ENCODE data around the gene PSMD13.

PSMD13 gene

GRCh38 chr11:198236-198806, 38.5 kb upstream of the PSMD13 start:
- TF ChIP-seq, protein P1, sequence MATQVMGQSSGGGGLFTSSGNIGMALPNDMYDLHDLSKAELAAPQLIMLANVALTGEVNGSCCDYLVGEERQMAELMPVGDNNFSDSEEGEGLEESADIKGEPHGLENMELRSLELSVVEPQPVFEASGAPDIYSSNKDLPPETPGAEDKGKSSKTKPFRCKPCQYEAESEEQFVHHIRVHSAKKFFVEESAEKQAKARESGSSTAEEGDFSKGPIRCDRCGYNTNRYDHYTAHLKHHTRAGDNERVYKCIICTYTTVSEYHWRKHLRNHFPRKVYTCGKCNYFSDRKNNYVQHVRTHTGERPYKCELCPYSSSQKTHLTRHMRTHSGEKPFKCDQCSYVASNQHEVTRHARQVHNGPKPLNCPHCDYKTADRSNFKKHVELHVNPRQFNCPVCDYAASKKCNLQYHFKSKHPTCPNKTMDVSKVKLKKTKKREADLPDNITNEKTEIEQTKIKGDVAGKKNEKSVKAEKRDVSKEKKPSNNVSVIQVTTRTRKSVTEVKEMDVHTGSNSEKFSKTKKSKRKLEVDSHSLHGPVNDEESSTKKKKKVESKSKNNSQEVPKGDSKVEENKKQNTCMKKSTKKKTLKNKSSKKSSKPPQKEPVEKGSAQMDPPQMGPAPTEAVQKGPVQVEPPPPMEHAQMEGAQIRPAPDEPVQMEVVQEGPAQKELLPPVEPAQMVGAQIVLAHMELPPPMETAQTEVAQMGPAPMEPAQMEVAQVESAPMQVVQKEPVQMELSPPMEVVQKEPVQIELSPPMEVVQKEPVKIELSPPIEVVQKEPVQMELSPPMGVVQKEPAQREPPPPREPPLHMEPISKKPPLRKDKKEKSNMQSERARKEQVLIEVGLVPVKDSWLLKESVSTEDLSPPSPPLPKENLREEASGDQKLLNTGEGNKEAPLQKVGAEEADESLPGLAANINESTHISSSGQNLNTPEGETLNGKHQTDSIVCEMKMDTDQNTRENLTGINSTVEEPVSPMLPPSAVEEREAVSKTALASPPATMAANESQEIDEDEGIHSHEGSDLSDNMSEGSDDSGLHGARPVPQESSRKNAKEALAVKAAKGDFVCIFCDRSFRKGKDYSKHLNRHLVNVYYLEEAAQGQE (IDR thresholded peaks at IDR 0.05; ENCODE audit: insufficient read depth in 1 of 2, low read depth in 2 of 2, low read length in 2 of 2), result no peak
- TF ChIP-seq POLR2AphosphoS5 (IDR thresholded peaks at IDR 0.05; ENCODE audit: low read depth, low read length) (no peak), TAF1 (IDR thresholded peaks at IDR 0.05; ENCODE audit: borderline replicate concordance, insufficient read depth, low read length) (no peak), FOXP2 (optimal IDR thresholded peaks at IDR 0.05; ENCODE audit: borderline replicate concordance, extremely low read depth, extremely low read length, insufficient read depth) (no peak), SIN3A (IDR thresholded peaks at IDR 0.05; ENCODE audit: borderline replicate concordance, insufficient read depth, low read length) (no peak)

DNA sequence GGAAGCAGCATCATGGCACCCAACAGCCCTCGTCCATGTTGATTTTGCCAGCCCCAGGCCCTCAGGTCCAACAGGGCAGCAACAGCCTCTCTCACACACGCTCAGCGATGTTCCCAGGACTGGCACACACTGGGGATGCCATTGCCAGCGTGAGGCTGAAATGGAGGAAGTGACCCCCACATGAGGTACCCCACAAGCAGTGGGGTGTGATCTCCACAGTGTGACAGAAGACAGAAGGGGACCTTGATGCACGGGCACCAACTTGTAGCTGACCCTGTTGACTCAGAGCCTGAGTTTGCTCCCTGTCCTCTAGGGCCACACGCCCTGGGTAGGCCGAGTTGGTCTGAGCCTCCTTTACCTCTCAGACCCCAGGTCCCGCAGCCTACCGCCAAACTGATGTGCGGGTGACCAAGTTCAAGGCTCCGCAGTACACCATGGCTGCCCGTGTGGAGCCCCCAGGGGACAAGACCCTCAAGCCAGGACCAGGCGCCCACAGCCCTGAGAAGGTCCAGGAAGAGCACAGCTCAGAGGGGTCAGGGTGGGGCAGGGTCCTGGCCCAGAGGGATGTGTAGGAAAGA, 37.7 kb upstream of the PSMD13 start:
- TF ChIP-seq TAF1 (IDR thresholded peaks at IDR 0.05; ENCODE audit: borderline replicate concordance, insufficient read depth, low read length), result no peak
- TF ChIP-seq FOXP2 (optimal IDR thresholded peaks at IDR 0.05; ENCODE audit: borderline replicate concordance, extremely low read depth, extremely low read length, insufficient read depth), result no peak
- TF ChIP-seq, protein P1 (IDR thresholded peaks at IDR 0.05; ENCODE audit: insufficient read depth in 1 of 2, low read depth in 2 of 2, low read length in 2 of 2), result no peak
- TF ChIP-seq SIN3A (IDR thresholded peaks at IDR 0.05; ENCODE audit: borderline replicate concordance, insufficient read depth, low read length), result no peak
- TF ChIP-seq POLR2AphosphoS5 (IDR thresholded peaks at IDR 0.05; ENCODE audit: low read depth, low read length), result no peak

GRCh38 chr11:199782-200181, 37.0 kb upstream of the PSMD13 start:
- no peak for TF ChIP-seq FOXP2 (optimal IDR thresholded peaks at IDR 0.05; ENCODE audit: borderline replicate concordance, extremely low read depth, extremely low read length, insufficient read depth)
- TF ChIP-seq, protein P1 (IDR thresholded peaks at IDR 0.05; ENCODE audit: insufficient read depth in 1 of 2, low read depth in 2 of 2, low read length in 2 of 2), result no peak; a peak in 1 of 4 replicates
- no peak for TF ChIP-seq TAF1 (IDR thresholded peaks at IDR 0.05; ENCODE audit: borderline replicate concordance, insufficient read depth, low read length)

GRCh38 chr11:200224-201003, 36.4 kb upstream of the PSMD13 start:
- TF ChIP-seq, protein P1 (IDR thresholded peaks at IDR 0.05; ENCODE audit: insufficient read depth in 1 of 2, low read depth in 2 of 2, low read length in 2 of 2), result no peak
